HUES64 (cell line): ENCODE data around the gene NFE2L1.
"Not testable (repeated sequence)": the region's sequence is repeated elsewhere in the genome, so short reads cannot be mapped to it uniquely, and the experiment has no call there.

Experiments
- H3K27ac ChIP-seq: 2 replicates; pipeline ENCODE4 v1.7.0; 2013; ENCODE audit warnings: low read depth, low read length, inconsistent platforms
- H3K27me3 ChIP-seq: 2 replicates; pipeline ENCODE4 v1.6.1; 2013; ENCODE audit warnings: mild to moderate bottlenecking, low read length; ENCODE audit not compliant: insufficient read depth
- H3K36me3 ChIP-seq: 2 replicates; pipeline ENCODE4 v1.6.1; 2013; ENCODE audit warnings: mild to moderate bottlenecking, low read length; ENCODE audit not compliant: insufficient read depth
- H3K4me1 ChIP-seq: 2 replicates; pipeline ENCODE4 v1.6.1; 2013; ENCODE audit warnings: mild to moderate bottlenecking, low read length, moderate library complexity; ENCODE audit not compliant: insufficient read depth
- H3K4me3 ChIP-seq: 2 replicates; pipeline ENCODE4 v1.5.1; 2013; ENCODE audit warnings: mild to moderate bottlenecking, low read length, moderate library complexity
- H3K9ac ChIP-seq: 2 replicates; pipeline ENCODE4 v1.6.1; 2013; ENCODE audit warnings: mild to moderate bottlenecking, low read depth, low read length
- H3K9me3 ChIP-seq: 2 replicates; pipeline ENCODE4 v1.6.1; 2013; ENCODE audit warnings: low read depth, low read length; ENCODE audit not compliant: insufficient read depth
- WGBS: fragments of 150-250, 120-280 bp; methylation state at CpG from one replicate; pipeline ENCODE4 v1.1.7; 2013; ENCODE audit warnings: missing lambda C conversion rate; 5-methylcytosine and 5-hydroxymethylcytosine counted together

Gene NFE2L1

DNA sequence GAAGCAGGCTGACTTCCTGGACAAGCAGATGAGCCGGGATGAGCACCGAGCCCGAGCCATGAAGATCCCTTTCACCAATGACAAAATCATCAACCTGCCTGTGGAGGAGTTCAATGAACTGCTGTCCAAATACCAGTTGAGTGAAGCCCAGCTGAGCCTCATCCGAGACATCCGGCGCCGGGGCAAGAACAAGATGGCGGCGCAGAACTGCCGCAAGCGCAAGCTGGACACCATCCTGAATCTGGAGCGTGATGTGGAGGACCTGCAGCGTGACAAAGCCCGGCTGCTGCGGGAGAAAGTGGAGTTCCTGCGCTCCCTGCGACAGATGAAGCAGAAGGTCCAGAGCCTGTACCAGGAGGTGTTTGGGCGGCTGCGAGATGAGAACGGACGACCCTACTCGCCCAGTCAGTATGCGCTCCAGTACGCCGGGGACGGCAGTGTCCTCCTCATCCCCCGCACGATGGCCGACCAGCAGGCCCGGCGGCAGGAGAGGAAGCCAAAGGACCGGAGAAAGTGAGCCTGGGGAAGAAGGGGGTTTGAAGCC lies 11.0 kb downstream of the NFE2L1 start:
- peaks cover 15% of the 10 kb centered on the region for H3K4me1 ChIP-seq
- peaks cover 76% of the 10 kb centered on the region for H3K36me3 ChIP-seq
- no peak overlapping the region for H3K9ac ChIP-seq
- no peak overlapping the region for H3K27ac ChIP-seq
- H3K4me3 ChIP-seq: no peak overlapping the region
- H3K9me3 ChIP-seq: no peaks in the 10 kb centered on the region
- 96% methylated on average over 32 of the region's 32 CpGs for WGBS
- H3K27me3 ChIP-seq: no peaks in the 10 kb centered on the region

DNA sequence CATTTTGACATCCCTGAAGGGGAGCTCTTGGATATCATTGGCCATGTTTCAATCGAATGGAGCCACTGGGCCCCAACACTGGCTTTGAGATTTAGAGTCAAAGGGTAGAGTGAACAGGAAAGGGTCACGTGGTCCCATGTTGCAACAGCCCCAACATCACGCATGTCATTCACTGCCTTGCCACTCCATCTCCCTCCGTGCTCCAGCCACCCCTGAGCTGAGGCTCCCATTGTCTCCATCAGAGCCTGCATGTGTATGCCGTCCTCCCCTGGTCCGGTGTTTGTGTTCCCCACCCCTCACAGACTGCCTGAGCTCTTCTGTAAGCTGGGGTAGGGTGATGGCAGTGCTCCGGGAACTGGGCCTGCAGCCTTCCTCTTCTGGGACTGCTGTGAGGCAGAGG lies 12.1 kb downstream of the NFE2L1 start:
- H3K4me1 ChIP-seq: peaks cover 12% of the 10 kb centered on the region
- no peaks in the 10 kb centered on the region for H3K27me3 ChIP-seq
- H3K4me3 ChIP-seq: no peak overlapping the region
- peaks cover 87% of the 10 kb centered on the region for H3K36me3 ChIP-seq
- no peak overlapping the region for H3K27ac ChIP-seq
- WGBS: 96% methylated on average over 7 of the region's 7 CpGs
- H3K9ac ChIP-seq: no peak overlapping the region
- H3K9me3 ChIP-seq: no peaks in the 10 kb centered on the region

DNA sequence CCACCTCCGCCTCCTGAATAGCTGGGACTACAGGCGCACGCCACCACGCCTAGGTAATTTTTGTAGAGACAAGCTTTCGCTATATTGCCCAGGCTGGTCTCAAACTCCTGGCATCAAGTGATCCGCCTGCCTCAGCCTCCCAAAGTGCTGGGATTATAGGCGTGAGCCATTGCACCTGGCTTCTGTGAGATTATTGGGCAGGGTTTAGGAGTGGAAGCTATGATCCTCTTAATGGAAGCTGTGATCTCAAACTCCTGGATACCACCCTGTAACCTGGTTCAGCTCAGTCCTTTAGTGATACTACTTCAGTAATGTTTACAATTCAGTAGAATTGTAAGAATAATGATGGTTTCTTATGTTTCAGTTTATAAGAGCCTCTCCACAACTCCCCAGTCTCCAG lies 14.1 kb downstream of the NFE2L1 start:
- no peak overlapping the region for H3K4me3 ChIP-seq
- H3K9me3 ChIP-seq: no peaks in the 10 kb centered on the region
- H3K27ac ChIP-seq: no peak overlapping the region
- no peaks in the 10 kb centered on the region for H3K27me3 ChIP-seq
- H3K9ac ChIP-seq: no peak overlapping the region
- peaks cover 85% of the 10 kb centered on the region for H3K36me3 ChIP-seq
- no peaks in the 10 kb centered on the region for H3K4me1 ChIP-seq
- 98% methylated on average over 7 of the region's 7 CpGs for WGBS

DNA sequence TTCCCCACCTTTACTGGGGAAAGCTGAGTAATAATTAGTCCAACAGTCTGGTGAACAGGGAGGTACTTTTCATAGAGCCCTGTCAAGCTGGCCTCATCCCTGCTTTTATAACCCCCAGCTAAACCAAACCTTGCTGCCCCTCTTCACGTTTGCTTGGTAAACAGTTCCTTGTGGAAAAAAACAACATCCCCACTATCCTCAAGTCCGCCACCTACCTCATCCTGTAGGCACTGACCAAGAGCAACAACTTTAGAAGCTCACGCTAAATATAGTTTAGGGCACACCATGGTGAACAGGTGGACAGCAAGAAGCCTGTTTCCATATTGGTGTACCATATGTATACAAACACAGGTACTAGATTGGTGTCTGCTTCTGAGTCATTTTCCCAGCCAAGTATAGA lies 16.5 kb downstream of the NFE2L1 start:
- Histone ChIP-seq H3K4me1 (no peaks in the 10 kb centered on the region), H3K27me3 (no peaks in the 10 kb centered on the region), H3K36me3 (peaks cover 78% of the 10 kb centered on the region), H3K27ac (no peak overlapping the region), H3K4me3 (no peak overlapping the region), H3K9ac (no peak overlapping the region), H3K9me3 (no peaks in the 10 kb centered on the region)
- WGBS: 83% methylated on average over 3 of the region's 3 CpGs

DNA sequence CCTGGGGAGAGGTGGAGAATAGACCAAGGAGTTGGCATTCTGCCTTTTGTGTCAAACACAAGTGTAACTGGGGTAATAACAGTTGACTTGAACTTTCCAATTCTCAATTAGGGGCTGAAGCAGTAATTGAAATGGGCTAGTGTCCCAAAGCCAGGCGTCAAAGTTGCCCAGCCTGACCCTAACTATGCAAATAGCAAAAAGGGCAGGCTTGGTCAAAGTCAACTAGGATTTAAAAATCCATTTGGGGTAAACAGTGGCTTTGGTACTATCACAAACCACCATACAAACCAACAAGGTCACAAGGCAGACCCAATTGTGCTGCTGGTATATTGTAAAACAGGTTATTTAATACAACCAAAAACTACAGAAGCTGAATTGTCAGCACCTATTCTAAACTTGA lies 18.0 kb downstream of the NFE2L1 start:
- no peaks in the 10 kb centered on the region for H3K4me1 ChIP-seq
- H3K9me3 ChIP-seq: no peaks in the 10 kb centered on the region
- H3K27me3 ChIP-seq: no peaks in the 10 kb centered on the region
- no peak overlapping the region for H3K9ac ChIP-seq
- WGBS: 89% methylated on average over 1 of the region's 1 CpG
- H3K27ac ChIP-seq: no peak overlapping the region
- no peak overlapping the region for H3K4me3 ChIP-seq
- peaks cover 81% of the 10 kb centered on the region for H3K36me3 ChIP-seq

DNA sequence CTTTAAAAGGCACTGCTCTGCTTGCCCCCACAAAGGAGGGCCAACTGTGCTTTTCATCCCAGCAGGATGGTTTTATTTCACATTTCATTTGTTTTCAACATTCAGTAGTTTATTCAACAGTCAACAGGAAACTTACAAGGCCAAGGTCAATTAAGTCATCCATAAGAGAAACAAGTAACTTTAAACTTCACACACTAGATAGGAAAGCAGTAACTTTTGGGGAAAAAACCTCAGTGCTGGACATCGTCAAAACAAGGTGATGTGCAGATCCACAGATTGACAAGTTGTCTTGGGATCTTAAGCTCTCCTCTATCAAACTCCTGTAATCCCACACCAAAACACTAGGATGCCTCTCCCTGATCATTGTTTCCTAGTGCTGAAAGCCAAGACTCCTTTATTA lies 18.5 kb downstream of the NFE2L1 start:
- no peak overlapping the region for H3K4me3 ChIP-seq
- WGBS: 92% methylated on average over 1 of the region's 1 CpG
- no peak overlapping the region for H3K27ac ChIP-seq
- no peaks in the 10 kb centered on the region for H3K27me3 ChIP-seq
- peaks cover 81% of the 10 kb centered on the region for H3K36me3 ChIP-seq
- H3K4me1 ChIP-seq: no peaks in the 10 kb centered on the region
- no peaks in the 10 kb centered on the region for H3K9me3 ChIP-seq
- no peak overlapping the region for H3K9ac ChIP-seq

DNA sequence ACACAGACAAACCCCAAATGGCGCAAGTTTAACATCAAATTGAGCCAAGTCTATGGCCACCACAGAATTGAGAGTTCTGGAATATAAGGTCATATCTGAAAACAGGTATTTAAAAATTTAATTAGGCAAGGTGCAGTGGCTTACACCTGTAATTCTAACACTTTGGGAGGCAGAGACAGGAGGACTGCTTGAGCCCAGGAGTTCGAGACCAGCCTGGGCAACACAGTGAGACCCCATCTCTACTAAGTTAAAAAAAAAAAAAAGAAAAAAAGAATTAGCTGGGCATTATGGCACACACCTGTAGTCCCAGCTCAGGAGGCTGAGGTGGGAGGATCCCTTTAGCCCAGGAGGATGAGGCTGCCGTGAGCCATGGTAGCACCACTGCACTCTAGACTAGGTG lies 19.1 kb downstream of the NFE2L1 start:
- Histone ChIP-seq H3K27ac (no peak overlapping the region), H3K9ac (no peak overlapping the region), H3K4me3 (no peak overlapping the region), H3K4me1 (no peaks in the 10 kb centered on the region), H3K36me3 (peaks cover 81% of the 10 kb centered on the region), H3K27me3 (no peaks in the 10 kb centered on the region), H3K9me3 (no peaks in the 10 kb centered on the region)
- 93% methylated on average over 3 of the region's 3 CpGs for WGBS

DNA sequence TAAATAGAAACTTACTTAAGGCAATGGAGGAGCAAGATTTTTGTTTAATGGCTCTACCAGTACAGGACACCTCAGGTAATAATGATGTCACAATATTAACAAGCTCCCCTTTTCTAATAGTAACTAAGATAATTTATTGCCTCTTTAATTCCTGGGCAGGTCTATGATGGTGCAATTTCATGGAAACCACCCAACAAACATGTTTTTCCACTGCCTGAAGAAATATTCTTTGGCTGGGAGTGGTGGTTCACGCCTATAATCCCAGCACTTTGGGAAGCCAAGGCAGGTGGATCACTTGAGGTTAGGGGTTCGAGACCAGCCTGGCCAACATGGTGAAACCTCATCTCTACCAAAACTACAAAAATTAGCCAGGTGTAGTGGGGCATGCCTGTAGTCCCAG lies 19.6 kb downstream of the NFE2L1 start:
- not testable (repeated sequence) for H3K9me3 ChIP-seq, H3K4me1 ChIP-seq, H3K4me3 ChIP-seq, H3K27me3 ChIP-seq, H3K9ac ChIP-seq, H3K27ac ChIP-seq
- 93% methylated on average over 2 of the region's 2 CpGs for WGBS
- peaks cover 78% of the 10 kb centered on the region for H3K36me3 ChIP-seq

DNA sequence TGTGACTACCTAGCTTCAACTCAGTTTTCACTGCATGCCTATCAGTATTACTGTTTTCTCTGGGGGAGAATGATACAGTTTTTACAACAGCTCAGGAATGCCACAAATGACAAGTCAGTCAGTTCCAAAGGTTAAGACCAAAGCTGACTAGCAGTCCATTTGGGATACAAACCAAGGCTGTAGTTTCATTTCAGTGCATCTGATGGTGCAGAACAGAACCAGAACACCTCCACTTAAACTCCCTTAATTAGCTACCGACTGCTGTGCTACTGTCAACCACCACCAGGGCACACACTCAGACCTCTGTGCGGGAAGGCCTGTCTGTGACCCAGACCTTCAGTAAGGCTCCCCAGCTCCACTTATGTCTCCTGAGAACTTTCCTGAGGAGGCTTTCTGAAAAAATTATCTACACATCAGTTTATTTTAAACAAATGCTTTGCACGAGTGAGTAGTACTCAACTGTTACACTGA lies 20.4 kb downstream of the NFE2L1 start:
- no peak overlapping the region for H3K9ac ChIP-seq
- no peak overlapping the region for H3K4me3 ChIP-seq
- WGBS: 85% methylated on average over 3 of the region's 3 CpGs
- no peaks in the 10 kb centered on the region for H3K9me3 ChIP-seq
- peaks cover 78% of the 10 kb centered on the region for H3K36me3 ChIP-seq
- H3K27me3 ChIP-seq: no peaks in the 10 kb centered on the region
- no peak overlapping the region for H3K27ac ChIP-seq
- H3K4me1 ChIP-seq: no peaks in the 10 kb centered on the region

DNA sequence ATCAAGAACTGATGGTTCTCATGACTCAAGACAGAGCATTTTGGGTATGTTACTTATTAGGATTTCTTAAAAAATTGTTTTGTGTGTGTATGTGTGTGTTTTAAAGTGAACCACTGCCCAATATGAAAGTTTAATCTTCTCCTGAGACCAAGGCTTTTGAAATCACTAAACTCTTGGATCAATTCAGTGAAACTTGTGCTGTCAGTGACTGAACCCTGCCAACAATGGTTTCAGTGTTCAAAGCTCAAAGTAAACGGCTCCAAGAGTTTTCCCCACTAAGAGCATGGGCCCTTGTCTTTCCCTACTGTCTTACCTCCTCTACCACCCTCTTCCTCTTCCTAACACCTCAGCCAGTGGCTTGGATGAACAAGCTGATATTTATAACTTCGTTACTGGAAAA lies 22.0 kb downstream of the NFE2L1 start:
- H3K4me3 ChIP-seq: no peak overlapping the region
- peaks cover 78% of the 10 kb centered on the region for H3K36me3 ChIP-seq
- H3K9me3 ChIP-seq: no peaks in the 10 kb centered on the region
- WGBS: 94% methylated on average over 2 of the region's 2 CpGs
- no peak overlapping the region for H3K27ac ChIP-seq
- no peaks in the 10 kb centered on the region for H3K4me1 ChIP-seq
- no peaks in the 10 kb centered on the region for H3K27me3 ChIP-seq
- H3K9ac ChIP-seq: no peak overlapping the region

DNA sequence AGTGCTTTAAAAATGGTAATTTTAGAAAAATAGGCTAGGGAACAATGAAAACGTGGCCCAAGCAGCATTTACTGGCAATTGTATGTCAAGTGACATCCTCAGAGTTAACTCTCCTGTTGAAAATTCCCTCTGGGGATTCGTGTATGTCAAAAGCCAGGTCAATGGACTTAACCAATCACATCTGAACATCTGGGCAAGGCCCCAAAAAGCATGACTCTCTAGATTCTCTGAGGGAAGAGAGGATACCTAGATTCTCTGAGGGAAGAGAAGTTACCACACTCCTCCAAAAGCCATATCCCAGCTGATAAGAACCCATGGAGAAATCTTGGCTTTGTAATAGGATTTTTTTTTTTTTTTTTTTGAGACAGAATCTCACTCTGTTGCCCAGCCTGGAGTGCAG lies 23.5 kb downstream of the NFE2L1 start:
- 89% methylated on average over 2 of the region's 2 CpGs for WGBS
- H3K27me3 ChIP-seq: no peaks in the 10 kb centered on the region
- H3K27ac ChIP-seq: no peak overlapping the region
- H3K9me3 ChIP-seq: no peaks in the 10 kb centered on the region
- H3K4me3 ChIP-seq: no peak overlapping the region
- peaks cover 87% of the 10 kb centered on the region for H3K36me3 ChIP-seq
- H3K4me1 ChIP-seq: no peaks in the 10 kb centered on the region
- no peak overlapping the region for H3K9ac ChIP-seq

DNA sequence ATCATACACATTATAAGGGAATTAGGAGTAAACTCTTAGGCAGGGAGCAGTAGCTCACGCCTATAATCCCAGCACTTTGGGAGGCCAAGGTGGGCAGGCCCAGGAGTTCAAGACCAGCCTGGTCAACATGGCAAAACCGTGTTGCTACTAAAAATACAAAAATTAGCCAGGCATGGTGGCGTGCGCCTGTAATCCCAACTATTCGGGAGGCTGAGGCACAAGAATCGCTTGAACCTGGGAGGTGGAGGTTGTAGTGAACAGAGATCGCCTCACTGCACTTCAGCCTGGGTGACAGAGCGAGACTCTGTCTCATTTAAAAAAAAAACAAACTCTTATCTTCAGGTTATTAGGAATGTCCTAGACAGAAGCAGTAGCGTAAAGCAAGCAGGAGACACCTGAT lies 24.7 kb downstream of the NFE2L1 start:
- not testable (repeated sequence) for H3K27me3 ChIP-seq, H3K4me3 ChIP-seq, H3K27ac ChIP-seq, H3K4me1 ChIP-seq, H3K9ac ChIP-seq, H3K9me3 ChIP-seq
- 94% methylated on average over 9 of the region's 9 CpGs for WGBS
- peaks cover 80% of the 10 kb centered on the region for H3K36me3 ChIP-seq
